NB4 (cell line): Measurements from ENCODE around the gene FGF12.

Experiments used
- MYC ChIP-seq: IDR thresholded peaks from 2 replicates; pipeline ENCODE4 v1.6.1; 2011; ENCODE audit warnings: low read depth, low read length
- POLR2A ChIP-seq: IDR thresholded peaks from 2 replicates; pipeline ENCODE4 v1.6.1; 2011; ENCODE audit warnings: mild to moderate bottlenecking; ENCODE audit not compliant: insufficient read length; ENCODE audit errors: extremely low read depth
- TF ChIP-seq, protein P1 (sequence below): IDR thresholded peaks from one replicate; pipeline ENCODE4 v1.5.1; 2012; ENCODE audit warnings: low read depth, low read length

DNA sequence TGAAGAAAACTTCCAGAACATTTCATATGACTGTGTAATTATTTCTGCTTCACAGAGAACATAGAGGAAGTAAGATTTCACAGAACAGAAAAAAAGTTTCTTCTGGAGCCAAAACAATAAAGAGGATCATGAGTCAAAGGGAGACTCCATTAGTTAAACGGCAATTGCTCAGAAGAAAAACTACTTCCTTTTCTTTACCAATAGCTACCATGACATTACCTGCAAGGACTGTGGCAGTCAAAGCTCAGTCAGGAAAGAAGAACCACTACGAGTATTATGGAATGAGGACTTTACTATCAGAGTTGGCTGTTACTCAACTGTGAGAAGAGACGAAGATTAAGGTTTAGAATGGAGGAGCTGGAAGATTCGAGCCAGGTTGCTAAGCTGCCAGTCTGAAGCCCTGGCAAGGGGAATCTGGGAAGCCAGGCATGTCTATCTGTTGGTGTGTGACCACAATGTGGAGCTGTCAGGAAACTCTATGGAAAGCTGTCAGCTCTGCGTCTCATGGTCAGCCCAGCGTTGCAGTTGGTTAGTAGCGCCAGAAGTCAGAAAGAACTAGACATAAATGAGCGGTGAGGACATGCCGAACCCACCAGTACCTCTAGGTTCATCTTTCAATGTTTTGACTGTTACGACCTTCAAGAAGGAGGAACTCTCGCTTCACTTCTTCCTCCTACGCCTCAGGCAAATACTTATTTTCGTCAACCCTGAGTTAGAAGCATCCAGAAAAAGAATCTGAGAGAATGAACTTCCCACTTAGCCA lies 604.3 kb downstream of the FGF12 start:
- TF ChIP-seq POLR2A: no peak
- no peak for TF ChIP-seq MYC
- TF ChIP-seq, protein P1, sequence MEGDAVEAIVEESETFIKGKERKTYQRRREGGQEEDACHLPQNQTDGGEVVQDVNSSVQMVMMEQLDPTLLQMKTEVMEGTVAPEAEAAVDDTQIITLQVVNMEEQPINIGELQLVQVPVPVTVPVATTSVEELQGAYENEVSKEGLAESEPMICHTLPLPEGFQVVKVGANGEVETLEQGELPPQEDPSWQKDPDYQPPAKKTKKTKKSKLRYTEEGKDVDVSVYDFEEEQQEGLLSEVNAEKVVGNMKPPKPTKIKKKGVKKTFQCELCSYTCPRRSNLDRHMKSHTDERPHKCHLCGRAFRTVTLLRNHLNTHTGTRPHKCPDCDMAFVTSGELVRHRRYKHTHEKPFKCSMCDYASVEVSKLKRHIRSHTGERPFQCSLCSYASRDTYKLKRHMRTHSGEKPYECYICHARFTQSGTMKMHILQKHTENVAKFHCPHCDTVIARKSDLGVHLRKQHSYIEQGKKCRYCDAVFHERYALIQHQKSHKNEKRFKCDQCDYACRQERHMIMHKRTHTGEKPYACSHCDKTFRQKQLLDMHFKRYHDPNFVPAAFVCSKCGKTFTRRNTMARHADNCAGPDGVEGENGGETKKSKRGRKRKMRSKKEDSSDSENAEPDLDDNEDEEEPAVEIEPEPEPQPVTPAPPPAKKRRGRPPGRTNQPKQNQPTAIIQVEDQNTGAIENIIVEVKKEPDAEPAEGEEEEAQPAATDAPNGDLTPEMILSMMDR: no peak
